HEK293 (cell line): ENCODE data around the gene FTL.

Source experiments
- CTCF ChIP-seq: fragments of 450-650 bp; formaldehyde crosslinking; IDR thresholded peaks from 2 replicates; pipeline ENCODE4 v1.5.1; 2016; ENCODE audit warnings: missing biosample characterization, missing genetic modification characterization
- GLI2 ChIP-seq: fragments of 450-650 bp; formaldehyde crosslinking; IDR thresholded peaks from 2 replicates; pipeline ENCODE4; 2017; ENCODE audit warnings: missing biosample characterization, missing genetic modification characterization, low read depth, borderline replicate concordance
- GLIS1 ChIP-seq: fragments of 450-650 bp; formaldehyde crosslinking; IDR thresholded peaks from 2 replicates; pipeline ENCODE4 v1.5.1; 2016; ENCODE audit warnings: missing biosample characterization, missing genetic modification characterization
- HOXD13 ChIP-seq: sonication (generic); formaldehyde crosslinking; IDR thresholded peaks from 2 replicates; pipeline ENCODE4 v1.8.0; 2022; ENCODE audit warnings: missing genetic modification reagents, borderline replicate concordance
- KLF1 ChIP-seq: fragments of 450-650 bp; formaldehyde crosslinking; IDR thresholded peaks from 2 replicates; pipeline ENCODE4 v1.5.1; 2016; ENCODE audit warnings: missing biosample characterization, missing genetic modification characterization
- KLF7 ChIP-seq: fragments of 450-650 bp; formaldehyde crosslinking; IDR thresholded peaks from 2 replicates; pipeline ENCODE4 v1.5.1; 2016; ENCODE audit warnings: missing biosample characterization, missing genetic modification characterization, borderline replicate concordance
- PBX3 ChIP-seq: sonication (generic); formaldehyde crosslinking; IDR thresholded peaks from 2 replicates; pipeline ENCODE4 v1.8.1; 2022; ENCODE audit warnings: mild to moderate bottlenecking, moderate library complexity, missing genetic modification reagents
- PRDM10 ChIP-seq: fragments of 450-650 bp; formaldehyde crosslinking; IDR thresholded peaks from 2 replicates; pipeline ENCODE4 v1.5.1; 2016; ENCODE audit warnings: missing biosample characterization, missing genetic modification characterization
- ZBTB1 ChIP-seq: fragments of 450-650 bp; formaldehyde crosslinking; IDR thresholded peaks from 2 replicates; pipeline ENCODE4 v1.5.1; 2016; ENCODE audit warnings: missing biosample characterization, missing genetic modification characterization
- ZBTB10 ChIP-seq: fragments of 450-650 bp; formaldehyde crosslinking; IDR thresholded peaks from 2 replicates; pipeline ENCODE4 v1.5.1; 2016; ENCODE audit warnings: missing biosample characterization, missing genetic modification characterization
- ZBTB6 ChIP-seq: fragments of 450-650 bp; formaldehyde crosslinking; IDR thresholded peaks from 2 replicates; pipeline ENCODE4 v1.5.1; 2017; ENCODE audit warnings: missing biosample characterization, missing genetic modification characterization
- ZFHX2 ChIP-seq: fragments of 450-650 bp; formaldehyde crosslinking; conservative IDR thresholded peaks from 2 replicates; pipeline ENCODE4 v1.5.1; 2016; ENCODE audit warnings: missing biosample characterization, missing genetic modification characterization
- ZFP41 ChIP-seq: fragments of 450-650 bp; formaldehyde crosslinking; IDR thresholded peaks from 2 replicates; pipeline ENCODE4 v1.5.1; 2016; ENCODE audit warnings: missing biosample characterization, missing genetic modification characterization, borderline replicate concordance
- ZIC2 ChIP-seq: fragments of 450-650 bp; formaldehyde crosslinking; IDR thresholded peaks from 2 replicates; pipeline ENCODE4 v1.5.1; 2016; ENCODE audit warnings: missing biosample characterization, missing genetic modification characterization
- ZNF175 ChIP-seq: fragments of 450-650 bp; formaldehyde crosslinking; IDR thresholded peaks from 2 replicates; pipeline ENCODE4 v1.5.1; 2016; ENCODE audit warnings: missing biosample characterization, missing genetic modification characterization
- ZNF184 ChIP-seq: fragments of 450-650 bp; IDR thresholded peaks from 2 replicates; pipeline ENCODE4 v1.5.1; 2018; ENCODE audit warnings: missing biosample characterization, mild to moderate bottlenecking, missing genetic modification characterization
- ZNF19 ChIP-seq: fragments of 450-650 bp; formaldehyde crosslinking; IDR thresholded peaks from 2 replicates; pipeline ENCODE4; 2016; ENCODE audit warnings: missing biosample characterization, missing genetic modification characterization, low read depth
- ZNF24 ChIP-seq: fragments of 450-650 bp; formaldehyde crosslinking; IDR thresholded peaks from 2 replicates; pipeline ENCODE4 v1.5.1; 2016; ENCODE audit warnings: missing biosample characterization, missing genetic modification characterization
- ZNF274 ChIP-seq, 2 experiments: fragments of 200-500 bp in 1 of 2; fragments of 450-650 bp in 1 of 2; sonication (Bioruptor generic) in 1 of 2; formaldehyde crosslinking in 1 of 2; IDR thresholded peaks; 2 replicates each; pipeline versions ENCODE4 v1.5.1 to v1.6.1; 2014 to 2016; ENCODE audit warnings: borderline replicate concordance in 1 of 2, inconsistent platforms in 1 of 2, low read length in 1 of 2, missing biosample characterization in 1 of 2, missing genetic modification characterization in 1 of 2
- ZNF558 ChIP-seq: fragments of 450-650 bp; formaldehyde crosslinking; IDR thresholded peaks from 2 replicates; pipeline ENCODE4 v1.5.1; 2016; ENCODE audit warnings: missing biosample characterization, missing genetic modification characterization
- ZNF571 ChIP-seq: fragments of 450-650 bp; formaldehyde crosslinking; IDR thresholded peaks from 2 replicates; pipeline ENCODE4 v1.5.0; 2017; ENCODE audit warnings: missing biosample characterization, missing genetic modification characterization
- ZNF596 ChIP-seq: fragments of 450-650 bp; IDR thresholded peaks from 2 replicates; pipeline ENCODE4 v1.5.0; 2018; ENCODE audit warnings: missing biosample characterization, mild to moderate bottlenecking, missing genetic modification characterization, moderate library complexity
- ZNF670 ChIP-seq: fragments of 450-650 bp; formaldehyde crosslinking; IDR thresholded peaks from 2 replicates; pipeline ENCODE4 v1.5.1; 2016; ENCODE audit warnings: missing biosample characterization, missing genetic modification characterization, low read depth
- ZNF777 ChIP-seq: fragments of 450-650 bp; formaldehyde crosslinking; IDR thresholded peaks from 2 replicates; pipeline ENCODE4 v1.5.1; 2017; ENCODE audit warnings: missing biosample characterization, missing genetic modification characterization, borderline replicate concordance
- ZNF785 ChIP-seq: fragments of 450-650 bp; formaldehyde crosslinking; IDR thresholded peaks from 2 replicates; pipeline ENCODE4 v1.5.1; 2016; ENCODE audit warnings: missing biosample characterization, missing genetic modification characterization
- ZNF791 ChIP-seq: fragments of 450-650 bp; formaldehyde crosslinking; IDR thresholded peaks from 2 replicates; pipeline ENCODE4 v1.5.1; 2016; ENCODE audit warnings: missing biosample characterization, missing genetic modification characterization
- ZNF830 ChIP-seq: fragments of 450-650 bp; IDR thresholded peaks from 2 replicates; pipeline ENCODE4 v1.5.0; 2018; ENCODE audit warnings: missing biosample characterization, missing genetic modification characterization, low read depth, mild to moderate bottlenecking, moderate library complexity
- ZSCAN16 ChIP-seq: fragments of 450-650 bp; formaldehyde crosslinking; IDR thresholded peaks from 2 replicates; pipeline ENCODE4 v1.5.1; 2016; ENCODE audit warnings: missing biosample characterization, missing genetic modification characterization
- ZSCAN23 ChIP-seq: fragments of 450-650 bp; formaldehyde crosslinking; IDR thresholded peaks from 2 replicates; pipeline ENCODE4 v1.5.1; 2016; ENCODE audit warnings: missing biosample characterization, missing genetic modification characterization

Gene FTL

GRCh38 chr19:48961051-48961649 lies 4.0 kb upstream of the FTL start (continued):
- TF ChIP-seq ZBTB6 (tag by site-specific recombination) = peak; percentile 14; the same call in 1 of the 2 replicates
- no peak for TF ChIP-seq ZNF571
- no peak for TF ChIP-seq ZBTB10 (tag by site-specific recombination)
- no peak for TF ChIP-seq ZNF596 (tag by site-specific recombination)
- no peak for TF ChIP-seq ZNF785 (tag by site-specific recombination)
- no peak for TF ChIP-seq PBX3 (CRISPR knock-in tag)
- TF ChIP-seq ZNF274 (IDR thresholded peaks at IDR 0.05; ENCODE audit: low read length) = no peak
- TF ChIP-seq ZNF274 (tag by site-specific recombination; IDR thresholded peaks at IDR 0.05; ENCODE audit: borderline replicate concordance) = no peak
- TF ChIP-seq ZNF830 = no peak
- no peak for TF ChIP-seq KLF1 (tag by site-specific recombination)
- TF ChIP-seq ZNF175 (tag by site-specific recombination) = no peak
- TF ChIP-seq ZNF24 = no peak
- TF ChIP-seq ZNF19 = no peak
- no peak for TF ChIP-seq GLI2
- TF ChIP-seq PRDM10 (tag by site-specific recombination) = no peak
- TF ChIP-seq CTCF (tag by site-specific recombination) = no peak
- no peak for TF ChIP-seq HOXD13 (CRISPR knock-in tag)
- no peak for TF ChIP-seq ZNF791 (tag by site-specific recombination)
- TF ChIP-seq ZNF777 (tag by site-specific recombination) = no peak
- TF ChIP-seq ZFP41 (tag by site-specific recombination) = no peak
- TF ChIP-seq ZNF670 (tag by site-specific recombination) = no peak
- TF ChIP-seq ZFHX2 (tag by site-specific recombination) = peak; percentile 73
- TF ChIP-seq ZIC2 = no peak
- no peak for TF ChIP-seq ZSCAN23
- TF ChIP-seq ZBTB1 (tag by site-specific recombination) = no peak
- no peak for TF ChIP-seq KLF7 (tag by site-specific recombination)
- no peak for TF ChIP-seq ZNF184
- no peak for TF ChIP-seq ZSCAN16 (tag by site-specific recombination)
- TF ChIP-seq GLIS1 (tag by site-specific recombination) = 0 out of 2 replicates have a peak, but pooled peaks have one; percentile 19
- no peak for TF ChIP-seq ZNF558 (tag by site-specific recombination)
- TF ChIP-seq, all 188 proteins: peak for 9
